ENCODE results near the gene RBM10.

DNA sequence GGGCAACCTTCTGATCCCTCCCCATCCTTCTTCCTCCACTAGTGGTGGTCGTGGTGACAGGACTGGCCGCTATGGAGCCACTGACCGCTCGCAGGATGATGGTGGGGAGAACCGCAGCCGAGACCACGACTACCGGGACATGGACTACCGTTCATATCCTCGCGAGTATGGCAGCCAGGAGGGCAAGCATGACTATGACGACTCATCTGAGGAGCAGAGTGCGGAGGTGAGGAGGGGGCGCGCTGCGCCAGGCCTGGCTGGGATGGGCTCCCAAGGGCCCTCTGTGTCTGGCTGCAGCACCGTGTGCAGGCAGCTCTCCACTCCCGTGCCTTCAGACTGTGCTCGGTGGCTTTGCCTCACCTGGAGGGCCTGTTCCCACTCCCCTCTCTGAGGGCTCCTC, 24.3 kb downstream of the RBM10 start:
- no peak for TF ChIP-seq POLR2A (IDR thresholded peaks at IDR 0.05)
- TF ChIP-seq, protein P1, sequence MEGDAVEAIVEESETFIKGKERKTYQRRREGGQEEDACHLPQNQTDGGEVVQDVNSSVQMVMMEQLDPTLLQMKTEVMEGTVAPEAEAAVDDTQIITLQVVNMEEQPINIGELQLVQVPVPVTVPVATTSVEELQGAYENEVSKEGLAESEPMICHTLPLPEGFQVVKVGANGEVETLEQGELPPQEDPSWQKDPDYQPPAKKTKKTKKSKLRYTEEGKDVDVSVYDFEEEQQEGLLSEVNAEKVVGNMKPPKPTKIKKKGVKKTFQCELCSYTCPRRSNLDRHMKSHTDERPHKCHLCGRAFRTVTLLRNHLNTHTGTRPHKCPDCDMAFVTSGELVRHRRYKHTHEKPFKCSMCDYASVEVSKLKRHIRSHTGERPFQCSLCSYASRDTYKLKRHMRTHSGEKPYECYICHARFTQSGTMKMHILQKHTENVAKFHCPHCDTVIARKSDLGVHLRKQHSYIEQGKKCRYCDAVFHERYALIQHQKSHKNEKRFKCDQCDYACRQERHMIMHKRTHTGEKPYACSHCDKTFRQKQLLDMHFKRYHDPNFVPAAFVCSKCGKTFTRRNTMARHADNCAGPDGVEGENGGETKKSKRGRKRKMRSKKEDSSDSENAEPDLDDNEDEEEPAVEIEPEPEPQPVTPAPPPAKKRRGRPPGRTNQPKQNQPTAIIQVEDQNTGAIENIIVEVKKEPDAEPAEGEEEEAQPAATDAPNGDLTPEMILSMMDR (IDR thresholded peaks at IDR 0.05) = no peak
- TF ChIP-seq POLR2AphosphoS5 (IDR thresholded peaks at IDR 0.05) = no peak
- TF ChIP-seq EP300 (IDR thresholded peaks at IDR 0.05) = no peak

All from gastroesophageal sphincter (tissue), 3 donors.